CD4-positive, alpha-beta T cell treated with Interferon gamma for 1 hour (primary cell): ENCODE data around the gene MEAK7.

ENCODE experiments used
- DNase-seq: peaks from one replicate; pipeline ENCODE4 v3.0.0-alpha.2; 2020

The MEAK7 gene

GRCh38 chr16:84463221-84463620, 41.2 kb downstream of the MEAK7 start:
- no peak for DNase-seq

- no peak for DNase-seq
Measured at GRCh38 chr16:84462296-84463210, 41.9 kb downstream of the MEAK7 start.

DNA sequence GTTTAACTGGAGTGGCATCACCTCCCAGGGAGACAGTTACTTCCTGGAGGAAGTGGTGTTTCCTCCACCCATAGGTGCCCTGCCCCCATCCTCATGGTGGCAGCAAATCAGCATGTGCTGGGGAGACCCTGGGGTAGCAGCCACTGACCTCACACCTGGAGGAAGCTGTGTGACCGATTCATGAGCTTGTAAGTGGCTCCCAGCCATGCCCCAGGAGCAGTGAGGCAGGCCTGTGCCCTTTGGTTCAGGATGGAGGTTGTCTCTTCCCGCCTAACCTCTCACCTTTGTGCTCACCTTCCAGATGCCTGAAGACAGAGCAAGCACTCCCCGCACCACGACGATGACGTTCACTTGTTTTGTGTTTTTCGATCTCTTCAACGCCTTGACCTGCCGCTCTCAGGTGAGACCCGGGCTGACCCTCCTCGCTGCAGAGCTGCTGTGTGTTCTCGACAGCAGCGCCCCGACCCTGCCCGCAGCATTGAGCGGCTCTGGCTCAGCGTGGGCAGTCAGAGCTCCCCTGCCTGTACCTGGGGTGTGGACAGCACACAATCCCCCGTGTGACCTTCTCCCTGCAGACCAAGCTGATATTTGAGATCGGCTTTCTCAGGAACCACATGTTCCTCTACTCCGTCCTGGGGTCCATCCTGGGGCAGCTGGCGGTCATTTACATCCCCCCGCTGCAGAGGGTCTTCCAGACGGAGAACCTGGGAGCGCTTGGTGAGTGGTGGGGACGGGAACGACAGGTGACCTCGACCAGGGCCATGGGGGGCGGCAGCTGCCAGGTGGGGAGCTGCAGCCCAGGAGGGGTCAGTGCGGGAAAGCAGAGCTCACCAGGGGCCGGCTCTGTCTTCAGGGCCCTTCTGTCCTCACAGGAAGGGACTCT, 42.8 kb downstream of the MEAK7 start:
- DNase-seq = no peak

DNA sequence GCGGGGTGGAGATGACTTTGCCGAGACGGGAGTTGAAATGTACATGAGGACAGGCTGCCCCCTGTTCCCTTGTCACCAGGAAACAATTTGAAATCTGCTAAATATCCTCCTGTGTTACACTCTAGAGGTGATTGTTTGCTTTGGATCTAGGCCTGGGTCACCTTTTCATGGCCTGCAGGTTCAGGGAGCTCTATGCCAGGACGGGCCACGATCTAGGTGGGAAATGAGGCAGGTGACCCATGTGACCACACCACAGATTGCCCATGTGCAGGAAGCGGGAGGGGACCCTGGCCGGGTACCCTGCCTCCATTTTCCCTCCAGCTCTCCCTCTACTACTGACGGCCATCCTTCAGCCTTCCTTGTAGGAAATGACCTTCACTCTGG, 43.4 kb downstream of the MEAK7 start:
- DNase-seq = no peak

GRCh38 chr16:84460406-84461028, 43.9 kb downstream of the MEAK7 start:
- no peak for DNase-seq

DNA sequence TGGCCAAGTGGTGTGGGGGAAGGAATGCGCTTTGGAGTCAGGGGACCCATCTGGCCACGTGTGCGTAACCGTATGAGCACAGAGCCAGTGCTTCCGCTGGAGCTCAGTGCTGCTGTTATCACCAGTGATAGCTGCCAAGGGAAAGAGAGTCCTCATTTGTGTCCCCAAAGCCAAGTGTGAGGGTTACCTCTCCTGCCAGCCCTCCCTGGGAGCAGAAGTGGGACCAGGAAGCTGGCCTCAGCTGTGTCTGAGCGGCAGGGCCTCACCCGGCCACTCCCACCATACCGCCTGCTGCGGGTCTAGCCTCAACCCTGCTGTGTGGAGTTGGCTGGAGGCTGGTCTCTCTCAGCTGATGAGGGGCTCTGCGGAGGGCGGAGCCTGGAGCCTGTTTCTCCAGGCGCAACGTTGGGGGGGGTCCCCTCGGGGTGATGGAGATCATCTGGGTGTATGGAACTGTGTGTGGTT, 44.5 kb downstream of the MEAK7 start:
- no peak for DNase-seq

- DNase-seq = no peak
Measured at GRCh38 chr16:84459533-84459894, 44.9 kb downstream of the MEAK7 start.

DNA sequence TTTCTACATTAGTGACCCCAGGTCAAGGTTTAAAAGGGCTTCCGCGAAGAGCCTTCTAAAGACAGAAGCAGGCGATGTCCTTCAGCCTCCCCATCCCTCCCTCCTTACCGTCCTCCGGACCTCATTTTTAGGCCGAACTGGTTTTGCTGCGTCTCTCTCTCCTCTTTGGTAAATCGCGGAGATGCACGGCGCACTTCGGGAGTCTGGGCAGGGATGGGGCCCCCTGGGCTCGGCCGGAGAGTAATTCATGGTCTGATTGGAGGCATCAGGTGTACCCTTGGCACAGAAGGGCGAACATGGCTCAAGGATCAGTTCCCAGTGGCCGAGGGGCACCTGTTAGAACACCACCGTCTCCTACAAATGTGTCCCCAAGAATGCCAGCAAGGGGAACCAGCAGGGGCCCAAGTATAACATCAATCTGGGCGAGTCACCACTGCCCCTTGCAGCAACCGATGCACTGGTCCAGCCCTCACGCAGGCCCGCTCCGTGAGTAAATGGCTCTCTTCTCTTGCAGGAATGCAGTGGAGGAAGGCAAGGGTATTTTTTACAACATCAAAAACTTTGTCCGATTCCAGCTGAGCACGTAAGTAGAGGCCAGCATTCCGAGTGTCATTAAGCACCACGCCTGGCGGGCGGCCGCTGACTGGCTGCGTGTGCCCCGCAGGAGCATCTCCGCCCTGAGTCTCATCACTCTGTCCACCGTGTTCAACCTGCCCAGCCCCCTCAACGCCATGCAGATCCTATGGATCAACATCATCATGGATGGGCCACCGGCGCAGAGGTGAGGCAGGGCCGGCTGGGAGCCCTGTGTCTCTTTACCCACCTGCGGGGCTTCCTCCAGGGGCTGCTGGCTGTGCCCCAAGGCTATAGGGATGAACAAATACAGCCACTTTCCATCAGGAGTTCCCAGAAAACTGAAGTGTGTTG, 45.6 kb downstream of the MEAK7 start:
- DNase-seq = no peak

DNA sequence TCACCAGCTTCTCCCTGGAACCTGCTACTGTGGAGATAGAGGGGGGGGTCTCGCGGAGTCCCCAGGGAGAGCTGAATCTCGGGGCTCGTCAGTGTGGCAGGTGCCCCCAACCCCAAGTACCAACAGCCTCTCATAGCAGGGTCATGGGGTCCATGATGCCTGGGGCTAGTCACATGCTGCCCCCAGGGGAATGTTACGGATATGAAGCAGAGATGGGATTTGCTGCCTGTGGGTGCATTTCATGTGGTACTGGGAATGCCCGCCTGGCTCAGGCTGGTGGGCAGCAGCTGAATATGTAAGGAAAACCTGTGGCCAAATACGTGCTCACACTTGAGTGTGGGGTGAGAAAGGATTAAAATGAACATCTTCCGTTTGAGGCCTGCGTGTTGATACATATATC, 49.4 kb downstream of the MEAK7 start:
- no peak for DNase-seq
